Measurements from ENCODE around the gene CCDC201. TPM values are rescaled to one million over a fixed set of nuclear protein-coding genes. Genes with fewer than 3 reads are reported as not detected.

CCDC201 gene
- total and polyA plus RNA-seq, 2 of the 8 experiments (the other 6 are each of a cell fraction or from before 2014, with no cell fraction given) = not detected

DNA sequence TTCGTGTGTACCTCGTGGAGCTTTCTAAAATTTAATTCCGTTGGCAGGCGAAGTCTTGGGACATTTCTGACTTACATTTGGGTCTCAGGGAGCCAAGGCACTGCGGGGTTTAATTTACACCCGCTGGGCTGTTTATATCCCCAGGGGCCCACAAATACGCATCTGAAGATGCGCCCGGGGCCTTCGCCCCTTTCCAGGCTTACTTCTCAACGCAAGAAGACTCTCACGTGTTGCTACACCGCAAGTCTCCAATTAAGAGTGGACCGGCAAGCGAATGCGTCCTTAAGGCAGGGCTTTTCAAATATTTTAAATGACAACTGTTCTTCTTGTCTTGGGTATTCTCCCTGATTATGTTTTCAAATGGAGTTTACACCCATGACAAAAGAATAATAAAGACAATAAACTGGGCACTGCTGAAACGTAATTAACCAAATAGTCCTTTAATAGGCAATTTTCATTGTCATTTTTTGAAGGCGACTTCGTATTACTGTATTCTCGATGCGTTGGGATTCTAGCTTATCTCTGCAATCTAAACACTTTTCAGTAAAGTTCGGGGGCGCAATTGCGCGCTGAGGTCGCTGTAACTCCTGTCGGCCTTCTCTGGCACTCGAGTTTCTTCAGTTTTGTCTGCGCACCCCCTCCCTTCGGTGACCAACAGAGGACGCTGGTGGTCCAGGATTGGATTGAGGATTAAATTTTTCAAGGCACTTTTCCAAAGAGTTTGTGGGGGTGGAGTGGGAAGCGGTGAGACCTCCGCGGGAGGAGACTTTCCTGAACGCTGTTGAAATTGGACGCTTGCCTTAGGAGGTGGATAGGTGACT lies 49.0 kb upstream of the CCDC201 start (continued):
- TF ChIP-seq CBX5 (IDR thresholded peaks at IDR 0.05; ENCODE audit: low read depth, low read length) (no peak), SP4 (IDR thresholded peaks at IDR 0.05; ENCODE audit: low read length) (no peak), TBP (IDR thresholded peaks at IDR 0.05; ENCODE audit: low read depth, low read length) (no peak), RAD21 (IDR thresholded peaks at IDR 0.05 in 1 of 2, conservative IDR thresholded peaks at IDR 0.05 in 1 of 2; ENCODE audit: low read depth in 2 of 2, low read length in 2 of 2) (peak; percentile 97), SP2 (IDR thresholded peaks at IDR 0.05; ENCODE audit: low read length) (no peak), NRF1 (IDR thresholded peaks at IDR 0.05; ENCODE audit: low read depth, low read length) (no peak), RXRA (IDR thresholded peaks at IDR 0.05; ENCODE audit: insufficient read depth, low read depth, low read length) (no peak), RNF2 (IDR thresholded peaks at IDR 0.05; ENCODE audit: borderline replicate concordance, low read depth, low read length, missing control alignments, poor library complexity, severe bottlenecking) (no peak), EZH2 (IDR thresholded peaks at IDR 0.05; ENCODE audit: low read depth, low read length, severe bottlenecking) (peak; percentile 61), BACH1 (IDR thresholded peaks at IDR 0.05; ENCODE audit: low read length) (peak; percentile 62; the same call in 1 of the 2 replicates), CTCF (IDR thresholded peaks at IDR 0.05; ENCODE audit: control extremely low read depth in 1 of 3, insufficient read depth in 1 of 3, low read depth in 1 of 3, low read length in 3 of 3) (peak; percentile 80 to 95 (median 94)), NANOG (IDR thresholded peaks at IDR 0.05; ENCODE audit: insufficient read depth, low read depth, low read length, poor library complexity, severe bottlenecking) (no peak), POU5F1 (IDR thresholded peaks at IDR 0.05; ENCODE audit: low read depth, low read length) (no peak), JUN (IDR thresholded peaks at IDR 0.05; ENCODE audit: low read depth, low read length) (no peak), POLR2AphosphoS5 (IDR thresholded peaks at IDR 0.05; ENCODE audit: low read depth, low read length) (no peak), TCF12 (IDR thresholded peaks at IDR 0.05; ENCODE audit: low read depth, low read length) (no peak), ATF2 (IDR thresholded peaks at IDR 0.05; ENCODE audit: low read length) (no peak)
- TF ChIP-seq, protein P1, sequence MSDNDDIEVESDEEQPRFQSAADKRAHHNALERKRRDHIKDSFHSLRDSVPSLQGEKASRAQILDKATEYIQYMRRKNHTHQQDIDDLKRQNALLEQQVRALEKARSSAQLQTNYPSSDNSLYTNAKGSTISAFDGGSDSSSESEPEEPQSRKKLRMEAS (IDR thresholded peaks at IDR 0.05) = no peak; the same call in 1 of the 2 replicates

Measured in H1 (cell line).